Central memory CD8-positive, alpha-beta T cell (primary cell): Measurements from ENCODE around the gene LAT.
A peak's percentile ranks its signal among the peaks of the same experiment; 100 is the strongest.
"Not testable (repeated sequence)": the region's sequence is repeated elsewhere in the genome, so short reads cannot be mapped to it uniquely, and the experiment has no call there.

ENCODE experiments used
- ATAC-seq: fragments of 150-1000 bp; cut with Tn5 transposase; replicated peaks from 2 replicates; pipeline ENCODE4 v1.10.0; 2022; ENCODE audit warnings: mild to moderate bottlenecking, moderate FRiP score, moderate number of reproducible peaks; ENCODE audit not compliant: poor library complexity, severe bottlenecking; ENCODE audit errors: extremely low read depth
- DNase-seq, 2 donors: peaks; one replicate each; pipeline ENCODE4 v3.0.0; 2021; ENCODE audit warnings: low spot score in 2 of 2
- H3K27ac Mint-ChIP-seq: one replicate; pipeline ENCODE4 v1.8.0; 2022; ENCODE audit warnings: low read depth, mild to moderate bottlenecking, moderate library complexity, mixed read lengths
- H3K27me3 Mint-ChIP-seq: one replicate; pipeline ENCODE4 v1.8.0; 2022; ENCODE audit warnings: mixed read lengths
- H3K36me3 Mint-ChIP-seq: one replicate; pipeline ENCODE4 v1.8.0; 2022; ENCODE audit warnings: mild to moderate bottlenecking, moderate library complexity, mixed read lengths; ENCODE audit not compliant: insufficient read depth
- H3K4me1 Mint-ChIP-seq: one replicate; pipeline ENCODE4 v1.8.0; 2022; ENCODE audit warnings: mixed read lengths
- H3K4me3 Mint-ChIP-seq: one replicate; pipeline ENCODE4 v1.8.0; 2022; ENCODE audit warnings: mild to moderate bottlenecking, moderate library complexity, mixed read lengths
- H3K9me3 Mint-ChIP-seq: one replicate; pipeline ENCODE4 v1.8.0; 2022; ENCODE audit warnings: mixed read lengths

The LAT gene

GRCh38 chr16:28998837-28999236 is 14.0 kb downstream of the LAT start:
- DNase-seq: no peak
- H3K9me3 Mint-ChIP-seq: no peaks in the 10 kb centered on the region
- H3K4me3 Mint-ChIP-seq: no peak overlapping the region
- no peak for ATAC-seq
- H3K27ac Mint-ChIP-seq: no peak overlapping the region
- H3K4me1 Mint-ChIP-seq: no peaks in the 10 kb centered on the region
- no peaks in the 10 kb centered on the region for H3K36me3 Mint-ChIP-seq
- no peaks in the 10 kb centered on the region for H3K27me3 Mint-ChIP-seq

DNA sequence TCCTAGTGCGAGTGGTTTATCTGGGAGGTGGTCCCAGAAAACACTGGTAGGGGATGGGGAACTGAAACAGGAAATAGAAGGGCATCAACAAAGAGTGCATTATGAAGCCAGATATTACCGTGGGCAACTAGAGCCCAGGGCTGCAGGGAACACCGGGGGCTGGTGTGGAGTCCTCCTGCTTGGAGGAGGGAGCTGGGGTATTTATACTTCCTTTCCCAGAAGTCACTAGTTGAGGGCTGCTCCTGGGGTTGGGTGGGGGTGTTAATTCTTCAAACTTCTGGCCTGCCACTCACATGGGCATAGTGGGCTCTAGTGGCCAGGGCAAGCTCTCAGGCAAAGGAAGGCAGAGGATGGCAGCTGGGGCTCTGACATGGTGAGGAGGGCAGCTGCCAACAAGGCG is 14.7 kb downstream of the LAT start:
- no peaks in the 10 kb centered on the region for H3K4me1 Mint-ChIP-seq
- no peaks in the 10 kb centered on the region for H3K27me3 Mint-ChIP-seq
- H3K27ac Mint-ChIP-seq: no peak overlapping the region
- no peak for ATAC-seq
- no peaks in the 10 kb centered on the region for H3K36me3 Mint-ChIP-seq
- DNase-seq: no peak
- no peaks in the 10 kb centered on the region for H3K9me3 Mint-ChIP-seq
- no peak overlapping the region for H3K4me3 Mint-ChIP-seq

GRCh38 chr16:29000019-29000418 is 15.2 kb downstream of the LAT start:
- ATAC-seq (no peak), DNase-seq (no peak)
- Mint-ChIP-seq H3K36me3 (no peaks in the 10 kb centered on the region), H3K4me1 (no peaks in the 10 kb centered on the region), H3K4me3 (no peak overlapping the region), H3K27ac (no peak overlapping the region), H3K27me3 (no peaks in the 10 kb centered on the region), H3K9me3 (no peaks in the 10 kb centered on the region)

DNA sequence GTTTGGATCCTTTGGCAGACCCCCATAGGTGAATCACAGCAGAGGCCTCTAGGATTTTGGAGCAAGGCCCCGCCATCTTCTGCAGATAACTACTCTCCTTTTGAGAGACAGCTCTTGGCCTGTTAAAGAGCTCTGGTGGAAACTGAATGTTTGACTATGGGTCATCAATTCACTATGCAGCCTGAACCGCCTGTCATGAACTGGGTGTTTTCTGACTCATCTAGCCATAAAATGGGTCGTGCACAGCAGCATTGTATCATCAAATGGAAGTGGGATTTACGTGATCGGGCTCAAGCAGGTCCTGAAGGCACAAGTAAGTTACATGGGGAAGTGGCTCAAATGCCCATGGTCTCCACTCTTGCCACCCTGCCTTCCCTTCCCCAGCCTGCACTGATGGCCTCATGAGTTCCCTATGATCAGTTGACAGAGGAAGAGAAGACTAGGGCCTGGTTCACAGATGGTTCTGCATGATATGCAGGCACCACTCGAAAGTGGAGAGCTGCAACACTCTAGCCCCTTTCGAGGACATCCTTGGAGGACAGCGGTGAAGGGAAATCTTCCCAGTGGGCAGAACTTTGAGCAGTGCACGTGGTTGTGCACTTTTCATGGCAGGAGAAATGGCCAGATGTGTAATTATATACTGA is 19.8 kb downstream of the LAT start:
- not testable (repeated sequence) for DNase-seq, H3K27ac Mint-ChIP-seq, H3K4me3 Mint-ChIP-seq, H3K9me3 Mint-ChIP-seq, H3K36me3 Mint-ChIP-seq, ATAC-seq, H3K27me3 Mint-ChIP-seq
- H3K4me1 Mint-ChIP-seq: peaks cover 26% of the 10 kb centered on the region

DNA sequence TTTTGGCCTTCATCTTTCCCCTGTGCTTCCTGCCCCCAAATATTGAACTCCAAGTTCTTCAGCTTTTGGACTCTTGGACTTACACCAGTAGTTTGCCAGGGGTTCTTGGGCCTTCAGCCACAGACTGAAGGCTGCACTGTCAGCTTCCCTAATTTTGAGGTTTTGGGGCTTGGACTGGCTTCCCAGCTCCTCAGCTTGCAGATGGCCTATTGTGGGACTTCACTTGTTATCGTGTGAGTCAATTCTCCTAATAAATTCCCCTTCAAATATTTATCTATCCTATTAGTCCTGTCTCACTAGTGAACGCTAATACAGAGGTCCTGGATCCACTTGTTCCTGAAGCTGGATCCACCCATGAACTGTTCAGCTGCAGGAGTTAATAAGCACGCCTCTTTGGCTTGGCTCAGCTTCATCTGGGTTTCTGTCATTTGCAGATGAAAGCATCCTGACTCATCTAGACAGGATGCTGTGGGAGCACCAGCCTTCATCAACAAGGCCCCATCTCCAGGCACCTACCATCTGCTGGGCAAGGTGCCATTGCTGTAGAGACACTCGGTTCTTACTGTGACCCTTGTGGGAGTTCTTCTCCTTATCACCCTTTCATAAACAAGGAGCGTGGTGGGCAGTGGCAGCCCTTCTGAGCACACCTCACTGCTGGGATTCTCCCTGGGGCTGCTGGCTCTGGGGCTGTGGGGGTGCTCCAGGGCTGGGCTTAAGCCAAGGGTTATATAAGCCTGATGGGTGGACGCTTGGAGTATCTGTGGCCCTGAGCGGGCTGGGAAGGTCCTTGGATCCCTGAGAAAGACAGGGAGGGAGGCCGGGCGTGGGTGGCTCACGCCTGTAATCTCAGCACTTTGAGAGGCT is 23.1 kb downstream of the LAT start:
- H3K36me3 Mint-ChIP-seq: peaks cover 7% of the 10 kb centered on the region
- peaks cover 36% of the 10 kb centered on the region for H3K4me1 Mint-ChIP-seq
- H3K27me3 Mint-ChIP-seq: no peaks in the 10 kb centered on the region
- DNase-seq: peak in 1 of 2 donors; percentile 55
- H3K9me3 Mint-ChIP-seq: no peaks in the 10 kb centered on the region
- ATAC-seq: peak; percentile 88
- peak overlapping the region; percentile 43 for H3K4me3 Mint-ChIP-seq
- H3K27ac Mint-ChIP-seq: peak overlapping the region; percentile 89

DNA sequence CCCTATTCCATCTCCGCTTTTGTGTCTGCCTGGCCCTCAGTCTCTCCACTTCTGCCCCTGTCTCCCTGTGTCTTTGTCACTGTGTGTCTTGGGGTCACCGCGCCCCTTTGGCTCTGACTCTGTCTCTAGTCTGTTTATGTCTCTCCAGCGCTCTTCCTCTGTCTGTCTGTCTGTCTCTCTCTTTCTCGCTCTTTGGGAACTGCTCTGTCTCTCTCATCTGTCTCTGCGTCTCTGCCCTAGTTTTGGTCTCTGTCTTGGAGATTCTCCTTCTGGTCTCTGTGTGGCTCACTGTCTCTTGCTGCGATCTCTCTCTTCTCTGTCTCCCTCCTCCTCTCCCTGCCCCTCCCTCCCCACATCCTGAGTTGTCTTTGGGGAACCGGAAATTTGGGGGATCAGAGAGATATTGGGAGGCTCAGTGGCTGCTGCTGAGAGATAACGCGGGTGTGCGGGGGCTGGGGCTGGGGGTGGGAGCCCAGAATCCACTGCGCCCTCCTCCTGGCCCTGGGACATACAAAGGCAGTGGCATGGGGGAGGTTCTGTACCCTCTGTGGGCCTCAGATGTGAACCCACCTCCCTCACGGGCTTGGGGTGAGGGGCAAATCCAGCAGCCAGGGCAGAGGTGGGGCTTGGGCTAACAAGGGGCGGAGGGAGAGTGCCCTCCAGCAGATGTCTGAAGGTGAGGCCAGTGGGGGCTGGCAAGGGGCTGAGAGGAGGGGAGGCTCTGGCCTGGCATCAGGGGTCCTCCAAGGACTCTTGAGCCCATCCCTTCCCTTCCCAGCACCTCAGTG is 24.4 kb downstream of the LAT start:
- H3K27me3 Mint-ChIP-seq: no peaks in the 10 kb centered on the region
- H3K36me3 Mint-ChIP-seq: peaks cover 9% of the 10 kb centered on the region
- DNase-seq: no peak
- peak overlapping the region; percentile 61 for H3K4me3 Mint-ChIP-seq
- H3K4me1 Mint-ChIP-seq: peaks cover 48% of the 10 kb centered on the region
- no peak for ATAC-seq
- no peaks in the 10 kb centered on the region for H3K9me3 Mint-ChIP-seq
- H3K27ac Mint-ChIP-seq: peak overlapping the region; percentile 89

DNA sequence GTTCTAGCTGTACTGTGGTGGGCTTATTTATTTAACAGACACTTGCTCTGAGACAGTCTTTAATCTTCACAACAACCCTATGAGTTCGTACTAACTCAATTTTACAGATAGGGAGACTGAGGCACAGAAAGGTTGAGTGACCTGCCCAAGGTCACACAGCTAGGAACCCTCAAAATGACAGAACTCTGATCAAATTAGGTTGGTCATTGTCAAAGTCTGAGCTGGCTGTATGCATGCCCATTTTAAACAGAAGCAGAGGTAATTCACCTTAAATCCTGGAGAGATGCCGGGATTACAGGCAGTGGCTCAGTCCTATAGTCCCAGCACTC is 24.9 kb downstream of the LAT start:
- Mint-ChIP-seq H3K4me3 (no peak overlapping the region), H3K4me1 (peaks cover 53% of the 10 kb centered on the region), H3K36me3 (peaks cover 9% of the 10 kb centered on the region), H3K27me3 (no peaks in the 10 kb centered on the region), H3K9me3 (no peaks in the 10 kb centered on the region), H3K27ac (no peak overlapping the region)
- DNase-seq (no peak), ATAC-seq (no peak)

DNA sequence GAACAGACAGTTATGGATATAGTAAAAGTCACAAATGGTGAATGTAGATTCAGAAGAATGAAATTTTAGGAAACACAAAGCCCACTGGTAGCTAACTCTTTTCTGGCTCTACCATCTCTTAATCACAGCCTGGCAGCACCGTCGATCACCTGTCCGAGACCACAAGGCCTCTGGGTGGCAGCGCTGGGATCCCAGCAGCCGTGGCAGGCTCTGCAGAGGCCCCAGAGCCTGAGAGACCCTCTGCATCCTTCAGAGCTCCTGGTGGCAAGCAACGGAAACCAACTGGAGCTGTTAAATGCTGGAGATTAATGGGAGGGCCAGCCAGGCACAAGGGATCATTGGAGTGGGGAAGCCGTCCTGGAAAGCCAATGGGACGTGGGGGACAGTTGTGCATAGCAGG is 26.3 kb downstream of the LAT start:
- peak overlapping the region; percentile 19 for H3K27ac Mint-ChIP-seq
- H3K27me3 Mint-ChIP-seq: no peaks in the 10 kb centered on the region
- no peak overlapping the region for H3K4me3 Mint-ChIP-seq
- peaks cover 54% of the 10 kb centered on the region for H3K4me1 Mint-ChIP-seq
- no peaks in the 10 kb centered on the region for H3K9me3 Mint-ChIP-seq
- DNase-seq: no peak
- ATAC-seq: no peak
- peaks cover 9% of the 10 kb centered on the region for H3K36me3 Mint-ChIP-seq

- ATAC-seq (no peak), DNase-seq (no peak)
- H3K4me1 Mint-ChIP-seq: peaks cover 53% of the 10 kb centered on the region
- no peak overlapping the region for H3K4me3 Mint-ChIP-seq
- no peaks in the 10 kb centered on the region for H3K9me3 Mint-ChIP-seq
- peaks cover 9% of the 10 kb centered on the region for H3K36me3 Mint-ChIP-seq
- no peaks in the 10 kb centered on the region for H3K27me3 Mint-ChIP-seq
- H3K27ac Mint-ChIP-seq: peak overlapping the region; percentile 93
These were observed 27.0 kb downstream of the LAT start for GRCh38 chr16:29011851-29012250.

- DNase-seq (no peak), ATAC-seq (peak; percentile 77)
- H3K9me3 Mint-ChIP-seq: no peaks in the 10 kb centered on the region
- peak overlapping the region; percentile 47 for H3K4me3 Mint-ChIP-seq
- H3K27ac Mint-ChIP-seq: peak overlapping the region; percentile 93
- H3K27me3 Mint-ChIP-seq: no peaks in the 10 kb centered on the region
- H3K4me1 Mint-ChIP-seq: peaks cover 44% of the 10 kb centered on the region
- H3K36me3 Mint-ChIP-seq: peaks cover 8% of the 10 kb centered on the region
These were observed 28.2 kb downstream of the LAT start for GRCh38 chr16:29012913-29013553.

DNA sequence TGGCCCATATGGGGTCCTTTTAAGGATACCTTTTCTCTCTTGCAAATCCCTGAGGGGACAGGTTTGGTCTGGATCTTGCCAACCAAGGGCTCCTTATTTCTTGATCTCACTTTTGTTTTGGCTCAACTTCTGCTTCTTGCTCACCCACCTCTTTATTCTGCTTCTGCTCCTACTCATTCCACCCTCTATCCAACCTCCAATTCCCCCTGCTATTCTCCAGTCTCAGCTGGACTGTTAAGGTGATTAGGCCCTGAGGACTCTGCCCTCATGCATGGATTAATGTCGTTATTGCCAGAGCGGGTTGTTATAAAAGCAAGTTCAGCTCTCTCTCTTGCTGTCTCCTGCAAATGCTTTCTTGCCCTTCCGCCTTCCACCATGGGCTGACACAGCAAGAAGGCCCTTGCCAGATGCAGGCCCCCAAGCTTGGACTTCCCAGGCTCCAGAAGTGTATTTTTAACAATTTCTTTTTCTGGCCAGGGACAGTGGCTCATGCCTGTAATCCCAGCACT is 29.8 kb downstream of the LAT start:
- DNase-seq: no peak
- H3K36me3 Mint-ChIP-seq: peaks cover 2% of the 10 kb centered on the region
- peaks cover 28% of the 10 kb centered on the region for H3K4me1 Mint-ChIP-seq
- H3K27me3 Mint-ChIP-seq: no peaks in the 10 kb centered on the region
- no peaks in the 10 kb centered on the region for H3K9me3 Mint-ChIP-seq
- no peak for ATAC-seq
- no peak overlapping the region for H3K4me3 Mint-ChIP-seq
- peak overlapping the region; percentile 93 for H3K27ac Mint-ChIP-seq

- Mint-ChIP-seq H3K4me1 (peaks cover 36% of the 10 kb centered on the region), H3K27me3 (no peaks in the 10 kb centered on the region), H3K36me3 (peaks cover 6% of the 10 kb centered on the region), H3K9me3 (no peaks in the 10 kb centered on the region), H3K4me3 (no peak overlapping the region), H3K27ac (no peak overlapping the region)
- no peak for ATAC-seq
- no peak for DNase-seq
These were observed 37.3 kb downstream of the LAT start for GRCh38 chr16:29022196-29022595.
